IMR-90 (cell line): ENCODE results near the gene RAB5B. TPM values are rescaled to one million over a fixed set of nuclear protein-coding genes. Genes with fewer than 3 reads are reported as not detected.
A peak's percentile ranks its signal among the peaks of the same experiment; 100 is the strongest.

ENCODE experiments used
- ATAC-seq: fragments of 200-7000 bp; cut with Tn5 transposase; 2 replicates; pipeline ENCODE4 v1.9.1; 2020; ENCODE audit warnings: low read depth, mild to moderate bottlenecking, moderate library complexity
- BruUV-seq: library from RNA; stranded (reverse); fragments of 400-500 nt; replicated peaks from 2 replicates; lab custom pipeline; 2021; lab: Mats Ljungman, UMichigan
- CTCF ChIA-PET: fragments of 300-600 bp; formaldehyde crosslinking; extraction: SDS; loops from one replicate; lab custom pipeline; 2021; ENCODE audit warnings: antibody characterized with exemption; lab: Yijun Ruan, JAX
- POLR2A ChIA-PET: fragments of 300-600 bp; sonication (Branson Sonifier 250); formaldehyde crosslinking; loops from one replicate; lab custom pipeline; 2022; ENCODE audit warnings: antibody characterized with exemption; ENCODE audit not compliant: unreplicated experiment; lab: Charles Lee
- DNase-seq: peaks from one replicate; pipeline ENCODE4 v3.0.0; 2013
- H2AFZ ChIP-seq: replicated peaks from 2 replicates; pipeline ENCODE3; 2013; ENCODE audit warnings: low read length, mild to moderate bottlenecking; ENCODE audit not compliant: poor library complexity
- H2AK5ac ChIP-seq: 2 replicates; pipeline ENCODE4 v1.6.1; 2013; ENCODE audit warnings: low read depth, low read length, inconsistent platforms
- H2AK9ac ChIP-seq: replicated peaks from 2 replicates; pipeline ENCODE3; 2013; ENCODE audit warnings: mild to moderate bottlenecking, low read depth, low read length, moderate library complexity; ENCODE audit not compliant: poor library complexity
- H2BK120ac ChIP-seq: 2 replicates; pipeline ENCODE4 v1.6.1; 2013; ENCODE audit warnings: low read depth, low read length, inconsistent platforms
- H2BK15ac ChIP-seq: 3 replicates; pipeline ENCODE4 v1.6.1; 2013; ENCODE audit warnings: low read depth, low read length, inconsistent platforms
- H2BK20ac ChIP-seq: 2 replicates; pipeline ENCODE4 v1.6.1; 2013; ENCODE audit warnings: low read depth, mild to moderate bottlenecking, inconsistent platforms, low read length, moderate library complexity
- H2BK5ac ChIP-seq: 2 replicates; pipeline ENCODE4 v1.6.1; 2013; ENCODE audit warnings: mild to moderate bottlenecking, low read depth, low read length, inconsistent platforms; ENCODE audit not compliant: poor library complexity, severe bottlenecking
- H3K14ac ChIP-seq: replicated peaks from 2 replicates; pipeline ENCODE4 v1.6.1; 2013; ENCODE audit warnings: low read depth, low read length, inconsistent platforms
- H3K18ac ChIP-seq: 2 replicates; pipeline ENCODE4 v1.6.1; 2013; ENCODE audit warnings: low read depth, low read length, control low read depth
- H3K23ac ChIP-seq: 2 replicates; pipeline ENCODE4 v1.6.1; 2013; ENCODE audit warnings: low read depth, low read length, inconsistent platforms
- H3K27ac ChIP-seq: 2 replicates; pipeline ENCODE4 v1.5.1; 2013; ENCODE audit warnings: mild to moderate bottlenecking, control low read depth, low read length; ENCODE audit not compliant: insufficient read depth
- H3K27me3 ChIP-seq: 2 replicates; pipeline ENCODE4 v1.6.1; 2013; ENCODE audit warnings: low read length; ENCODE audit not compliant: control insufficient read depth, insufficient read depth
- H3K36me3 ChIP-seq: 2 replicates; pipeline ENCODE4 v1.6.1; 2013; ENCODE audit warnings: low read length, mixed read lengths; ENCODE audit not compliant: control insufficient read depth, insufficient read depth
- H3K4ac ChIP-seq: 2 replicates; pipeline ENCODE4 v1.6.1; 2013; ENCODE audit warnings: low read depth, low read length, inconsistent platforms
- H3K4me1 ChIP-seq: 2 replicates; pipeline ENCODE4 v1.6.1; 2013; ENCODE audit warnings: low read length, mixed read lengths; ENCODE audit not compliant: control insufficient read depth, insufficient read depth
- H3K4me2 ChIP-seq: 2 replicates; pipeline ENCODE4 v1.6.1; 2013; ENCODE audit warnings: low read depth, mild to moderate bottlenecking, control low read depth, low read length, moderate library complexity
- H3K4me3 ChIP-seq: 2 replicates; pipeline ENCODE4 v1.5.1; 2013; ENCODE audit warnings: low read depth, mild to moderate bottlenecking, control low read depth, low read length, moderate library complexity; ENCODE audit not compliant: insufficient read depth
- H3K56ac ChIP-seq: 2 replicates; pipeline ENCODE4 v1.6.1; 2013; ENCODE audit warnings: low read length, inconsistent platforms; ENCODE audit not compliant: insufficient read depth; ENCODE audit errors: extremely low read depth
- H3K79me1 ChIP-seq, 2 experiments: 2 replicates each; pipeline ENCODE4 v1.6.1; 2013; ENCODE audit warnings: low read length in 2 of 2, inconsistent platforms in 1 of 2, low read depth in 1 of 2
- H3K9ac ChIP-seq: 2 replicates; pipeline ENCODE4 v1.6.1; 2013; ENCODE audit warnings: low read depth, low read length, control low read depth
- H3K9me1 ChIP-seq: 2 replicates; pipeline ENCODE4 v1.6.1; 2013; ENCODE audit warnings: low read length, inconsistent platforms; ENCODE audit not compliant: insufficient read depth
- H3K9me3 ChIP-seq: 2 replicates; pipeline ENCODE4 v1.6.1; 2013; ENCODE audit warnings: low read length; ENCODE audit not compliant: control insufficient read depth, insufficient read depth
- H4K20me1 ChIP-seq: 2 replicates; pipeline ENCODE4 v1.6.1; 2013; ENCODE audit warnings: low read length, inconsistent platforms; ENCODE audit not compliant: insufficient read depth
- H4K5ac ChIP-seq: 2 replicates; pipeline ENCODE4 v1.6.1; 2013; ENCODE audit warnings: mild to moderate bottlenecking, low read depth, low read length, control low read depth
- H4K8ac ChIP-seq, 2 experiments: 2 replicates each; pipeline ENCODE4 v1.6.1; 2013; ENCODE audit warnings: low read depth in 2 of 2, low read length in 2 of 2, control low read depth in 1 of 2, inconsistent platforms in 1 of 2
- H4K91ac ChIP-seq: 2 replicates; pipeline ENCODE4 v1.6.1; 2013; ENCODE audit warnings: low read depth, low read length, inconsistent platforms; ENCODE audit not compliant: insufficient read depth
- BHLHE40 ChIP-seq: fragments of 150-350 bp; IDR thresholded peaks from 2 replicates; pipeline ENCODE4 v1.6.1; 2016; ENCODE audit warnings: mild to moderate bottlenecking, low read depth, low read length
- CHD1 ChIP-seq: IDR thresholded peaks from 2 replicates; pipeline ENCODE4 v1.6.1; 2012; ENCODE audit warnings: low read depth, low read length, improper control_type of control experiment
- CTCF ChIP-seq: conservative IDR thresholded peaks from 2 replicates; pipeline ENCODE4 v1.5.1; 2012; ENCODE audit warnings: mild to moderate bottlenecking, low read depth, low read length, improper control_type of control experiment
- ELK1 ChIP-seq: fragments of 150-350 bp; IDR thresholded peaks from 2 replicates; pipeline ENCODE4 v1.6.1; 2016; ENCODE audit warnings: low read depth, mild to moderate bottlenecking, low read length, moderate library complexity, borderline replicate concordance
- FOS ChIP-seq: fragments of 150-350 bp; IDR thresholded peaks from 2 replicates; pipeline ENCODE4 v1.6.1; 2016; ENCODE audit warnings: low read depth, low read length
- MXI1 ChIP-seq: IDR thresholded peaks from 2 replicates; pipeline ENCODE4 v1.6.1; 2012; ENCODE audit warnings: low read depth, mild to moderate bottlenecking, low read length, moderate library complexity, borderline replicate concordance
- RAD21 ChIP-seq: IDR thresholded peaks from 2 replicates; pipeline ENCODE4 v1.6.1; 2012; ENCODE audit warnings: low read length, improper control_type of control experiment
- RCOR1 ChIP-seq: IDR thresholded peaks from 2 replicates; pipeline ENCODE4 v1.6.1; 2012; ENCODE audit warnings: mild to moderate bottlenecking, low read length, improper control_type of control experiment; ENCODE audit not compliant: insufficient replicate concordance
- RFX5 ChIP-seq: IDR thresholded peaks from 2 replicates; pipeline ENCODE4 v1.8.0; 2012; ENCODE audit warnings: low read depth, mild to moderate bottlenecking, low read length, moderate library complexity
- USF2 ChIP-seq: fragments of 150-350 bp; IDR thresholded peaks from 2 replicates; pipeline ENCODE4 v1.6.1; 2017; ENCODE audit warnings: mild to moderate bottlenecking, antibody characterized with exemption, low read length, low read depth
- WGBS, 2 experiments: methylation state at CpG; one replicate each; pipeline versions ENCODE4 v1.1.5 to v1.1.7; 2013; ENCODE audit warnings: missing lambda C conversion rate in 2 of 2; ENCODE audit not compliant: insufficient read length in 1 of 2; ENCODE audit errors: extremely low coverage in 2 of 2; 5-methylcytosine and 5-hydroxymethylcytosine counted together
- dilution Hi-C: fragments of 300-500 bp; cut with HindIII; formaldehyde crosslinking; loops from one replicate; pipeline ENCODE4 v1.14.3; 2018; ENCODE audit warnings: low sequenced_read_pairs; ENCODE audit not compliant: unreplicated experiment
- in situ Hi-C: fragments of 300-500 bp; cut with MboI; formaldehyde crosslinking; loops from 3 replicates; pipeline ENCODE4 v1.14.3; 2019; ENCODE audit warnings: low sequenced_read_pairs, inconsistent platforms, mixed read lengths
- intact Hi-C: fragments of 100-400 bp; cut with micrococcal nuclease; formaldehyde crosslinking; loops from 2 replicates; pipeline ENCODE4 v1.10.0; 2022
- polyA plus RNA-seq, 3 experiments: library from polyadenylated mRNA; depleted of rRNA; stranded (reverse); fragments of >200 nt; gene quantifications; 2 replicates each; pipeline ENCODE4 v1.2.3, GENCODE V29; 2012; ENCODE audit warnings: low replicate concordance in 1 of 3
- total RNA-seq: library from RNA; depleted of rRNA; stranded (reverse); fragments of >200 nt; gene quantifications from 2 replicates; pipeline ENCODE4 v1.2.3, GENCODE V29; 2012

RAB5B gene
- total and polyA plus RNA-seq, 2 of the 4 experiments (the other 2 are of a cell fraction), result 56.5 to 99.2 TPM

GRCh38 chr12:55938826-55939501 lies 34.9 kb upstream of the RAB5B start:
- Histone ChIP-seq H2BK20ac (no peak overlapping the region), H3K23ac (no peak overlapping the region; the same call in 1 of the 2 replicates), H3K56ac (no peak overlapping the region), H3K4me2 (no peak overlapping the region), H3K14ac (no peak overlapping the region), H3K36me3 (peaks cover 32% of the 10 kb centered on the region), H3K27ac (no peak overlapping the region), H3K4me1 (peaks cover 4% of the 10 kb centered on the region), H2BK120ac (no peak overlapping the region), H3K9me1 (0 out of 2 replicates have a peak, but pooled peaks cover 3% of the 10 kb centered on the region), H2AK9ac (peak overlapping the region; percentile 48), H3K18ac (no peak overlapping the region), H3K79me1 (peaks cover 9 to 53% of the 10 kb centered on the region in 2 experiments), H2AFZ (no peak overlapping the region), H3K9me3 (no peaks in the 10 kb centered on the region), H4K91ac (no peak overlapping the region), H4K20me1 (no peaks in the 10 kb centered on the region), H2AK5ac (peak overlapping the region; percentile 3; the same call in 1 of the 2 replicates), H3K4ac (no peak overlapping the region), H3K9ac (no peak overlapping the region), H4K5ac (no peak overlapping the region), H3K27me3 (no peaks in the 10 kb centered on the region), H2BK15ac (no peak overlapping the region), H2BK5ac (no peak overlapping the region), H4K8ac (no peak overlapping the region; a peak in 1 of 4 replicates), H3K4me3 (no peak overlapping the region)
- POLR2A ChIA-PET, result no interaction called here
- ATAC-seq, result no peak
- CTCF ChIA-PET, result interaction anchor here (0.8 kb wide), 1 partner anchor 13 kb away, joined by 3 read pairs; no protein-coding TSS in a partner anchor
- 97% methylated on average over 5 of the region's 8 CpGs; no CpG with 5 or more reads in 1 of the 2 experiments for WGBS, 2 experiments
- dilution Hi-C loops, result no loop called here
- intact Hi-C loops, result no loop called here
- TF ChIP-seq ELK1 (no peak), MXI1 (no peak), RAD21 (no peak), CTCF (no peak), RFX5 (no peak), USF2 (no peak), CHD1 (no peak), BHLHE40 (no peak), FOS (no peak), RCOR1 (no peak)
- no TSS peak for BruUV-seq
- no peak for DNase-seq
- in situ Hi-C loops, result no loop called here
